Chondrocyte (in vitro differentiated cells): ENCODE data around the gene SBF2. TPM values are rescaled to one million over a fixed set of nuclear protein-coding genes. Genes with fewer than 3 reads are reported as not detected.

Source experiments
- DNase-seq: peaks from one replicate; pipeline ENCODE4 v3.0.0; 2021; ENCODE audit warnings: mixed read lengths, low spot score
- H3K27ac Mint-ChIP-seq: one replicate; pipeline ENCODE4 v1.8.0; 2021; ENCODE audit warnings: mild to moderate bottlenecking, moderate library complexity, mixed read lengths; ENCODE audit not compliant: unreplicated experiment
- H3K27me3 Mint-ChIP-seq: 2 replicates; pipeline ENCODE4 v1.8.0; 2021; ENCODE audit warnings: low read depth, mixed read lengths
- H3K36me3 Mint-ChIP-seq: 2 replicates; pipeline ENCODE4 v1.8.0; 2021; ENCODE audit warnings: low read depth, mixed read lengths
- H3K4me1 Mint-ChIP-seq: 2 replicates; pipeline ENCODE4 v1.8.0; 2021; ENCODE audit warnings: low read depth, mild to moderate bottlenecking, mixed read lengths
- H3K4me3 Mint-ChIP-seq: one replicate; pipeline ENCODE4 v1.8.0; 2021; ENCODE audit warnings: mild to moderate bottlenecking, moderate library complexity, mixed read lengths; ENCODE audit not compliant: unreplicated experiment
- H3K9me3 Mint-ChIP-seq: 2 replicates; pipeline ENCODE4 v1.8.0; 2021; ENCODE audit warnings: low read depth, mixed read lengths
- CTCF ChIP-seq: fragments of 200-600 bp; sonication (generic); IDR thresholded peaks from 2 replicates; pipeline ENCODE4 v1.5.0; 2021; ENCODE audit warnings: antibody characterized with exemption, mild to moderate bottlenecking, moderate library complexity
- total RNA-seq: library from RNA; stranded (reverse); gene quantifications from 3 replicates; pipeline ENCODE4 v1.2.1, GENCODE V29; 2021

Gene SBF2
- total RNA-seq, 1 donor from 2014 or later = 44.5 TPM

DNA sequence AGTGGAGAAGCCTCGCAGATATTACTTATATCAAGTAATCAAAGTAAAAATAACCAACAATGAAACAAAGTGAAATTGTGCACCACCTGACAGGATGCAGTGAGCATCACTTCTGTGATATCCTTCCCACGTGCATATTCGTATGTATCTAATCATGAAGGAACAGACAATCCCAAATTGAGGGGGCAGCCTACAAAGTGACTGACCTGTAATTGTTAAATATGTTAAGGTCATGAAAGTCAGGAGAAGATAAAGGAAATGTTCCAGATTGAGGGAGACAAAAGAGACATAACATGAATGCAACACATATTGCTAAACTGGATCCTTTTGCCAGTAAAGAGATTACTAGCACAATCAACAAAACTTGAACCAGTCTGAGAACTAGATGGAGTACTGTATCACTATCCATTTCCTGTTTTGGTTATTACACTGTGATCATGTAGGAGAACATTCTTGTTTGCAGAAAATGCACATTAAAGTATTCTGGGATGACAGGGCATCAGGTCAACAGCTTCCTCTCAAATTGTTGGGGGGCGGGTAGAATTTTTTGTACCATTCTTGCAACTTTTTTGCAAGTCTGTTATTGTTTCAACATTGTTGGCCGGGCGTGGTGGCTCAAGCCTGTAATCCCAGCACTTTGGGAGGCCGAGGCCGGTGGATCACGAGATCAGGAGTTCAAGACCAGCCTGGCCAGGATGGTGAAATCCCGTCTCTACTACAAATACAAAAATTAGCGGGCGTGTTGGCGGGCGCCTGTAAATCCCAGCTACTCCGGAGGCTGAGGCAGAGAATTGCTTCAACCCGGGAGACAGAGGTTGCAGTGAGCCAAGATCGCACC lies 2.0 kb downstream of the SBF2 start:
- H3K4me1 Mint-ChIP-seq = peaks cover 30% of the 10 kb centered on the region
- H3K36me3 Mint-ChIP-seq = no peaks in the 10 kb centered on the region
- TF ChIP-seq CTCF = no peak
- no peak overlapping the region for H3K4me3 Mint-ChIP-seq
- no peak for DNase-seq
- no peaks in the 10 kb centered on the region for H3K9me3 Mint-ChIP-seq
- H3K27me3 Mint-ChIP-seq = no peaks in the 10 kb centered on the region
- peak overlapping the region; percentile 4 for H3K27ac Mint-ChIP-seq

DNA sequence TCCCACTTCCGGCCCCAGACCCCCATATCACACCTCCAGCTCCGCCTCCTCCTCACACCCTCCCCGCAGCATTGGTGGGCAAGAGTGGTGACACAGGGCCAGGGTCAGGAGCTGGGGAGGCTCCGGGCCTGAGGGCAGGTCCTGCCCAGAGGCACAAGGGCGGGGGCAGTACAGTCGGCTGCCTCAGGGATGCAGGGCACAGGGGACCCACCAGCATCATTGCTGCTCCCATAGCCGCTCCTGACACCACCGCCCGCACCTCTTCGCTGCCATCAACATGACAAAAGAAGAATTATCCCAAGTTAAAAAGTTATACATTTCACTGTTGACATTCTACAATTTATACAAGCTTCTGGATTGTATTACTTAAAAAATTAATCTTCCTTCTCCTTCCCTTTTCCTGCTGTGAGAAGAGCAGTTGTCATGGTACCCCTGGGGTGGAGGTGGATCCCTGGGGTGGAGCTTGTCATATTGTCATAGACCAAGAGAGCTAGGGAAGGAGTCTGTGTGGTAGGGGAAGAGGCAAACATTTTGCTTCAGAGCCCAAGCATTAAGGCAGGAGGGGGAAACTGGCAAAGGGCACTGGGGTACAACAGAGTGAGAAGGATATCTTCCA lies 4.1 kb downstream of the SBF2 start:
- no peaks in the 10 kb centered on the region for H3K27me3 Mint-ChIP-seq
- H3K27ac Mint-ChIP-seq = no peak overlapping the region
- no peak overlapping the region for H3K4me3 Mint-ChIP-seq
- H3K36me3 Mint-ChIP-seq = peaks cover 2% of the 10 kb centered on the region
- TF ChIP-seq CTCF = no peak
- DNase-seq = no peak
- no peaks in the 10 kb centered on the region for H3K9me3 Mint-ChIP-seq
- H3K4me1 Mint-ChIP-seq = peaks cover 26% of the 10 kb centered on the region

- Mint-ChIP-seq H3K27ac (no peak overlapping the region), H3K27me3 (no peaks in the 10 kb centered on the region), H3K9me3 (no peaks in the 10 kb centered on the region), H3K4me1 (peaks cover 24% of the 10 kb centered on the region), H3K4me3 (no peak overlapping the region), H3K36me3 (peaks cover 2% of the 10 kb centered on the region)
- DNase-seq = no peak
- no peak for TF ChIP-seq CTCF
Measured at GRCh38 chr11:10288881-10289764, 4.9 kb downstream of the SBF2 start.

GRCh38 chr11:10287766-10288715 lies 6.0 kb downstream of the SBF2 start:
- Mint-ChIP-seq H3K27me3 (no peaks in the 10 kb centered on the region), H3K36me3 (peaks cover 2% of the 10 kb centered on the region), H3K4me1 (peaks cover 21% of the 10 kb centered on the region), H3K27ac (no peak overlapping the region), H3K4me3 (no peak overlapping the region), H3K9me3 (no peaks in the 10 kb centered on the region)
- no peak for TF ChIP-seq CTCF
- no peak for DNase-seq
